Amniotic epithelial cell (primary cell): ENCODE data around the gene TMEM273.

Experiments used
- DNase-seq: peaks from one replicate; pipeline ENCODE4 v3.0.0-alpha.2; 2010; ENCODE audit warnings: low read depth

The TMEM273 gene

GRCh38 chr10:49162761-49163310 lies 25.4 kb downstream of the TMEM273 start:
- no peak for DNase-seq

DNA sequence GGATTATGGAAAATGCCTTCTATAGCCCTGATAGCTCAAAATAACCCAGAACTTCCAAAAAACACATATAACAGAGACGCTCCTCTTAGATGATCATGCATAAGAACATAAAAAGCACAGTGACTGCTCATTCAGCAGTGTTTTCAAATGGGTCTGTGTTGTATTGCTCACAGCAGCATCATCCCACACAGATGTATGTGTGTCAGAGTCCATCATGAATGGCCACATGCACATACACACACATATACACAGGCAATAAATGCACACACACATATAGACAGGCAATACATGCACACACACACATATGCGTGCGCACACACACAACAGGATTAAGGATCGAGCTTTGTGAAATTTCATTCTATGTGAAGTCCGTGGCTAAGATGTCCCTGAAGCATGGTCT lies 26.1 kb downstream of the TMEM273 start:
- no peak for DNase-seq

GRCh38 chr10:49161411-49161997 lies 26.7 kb downstream of the TMEM273 start:
- DNase-seq, result peak; percentile 7

DNA sequence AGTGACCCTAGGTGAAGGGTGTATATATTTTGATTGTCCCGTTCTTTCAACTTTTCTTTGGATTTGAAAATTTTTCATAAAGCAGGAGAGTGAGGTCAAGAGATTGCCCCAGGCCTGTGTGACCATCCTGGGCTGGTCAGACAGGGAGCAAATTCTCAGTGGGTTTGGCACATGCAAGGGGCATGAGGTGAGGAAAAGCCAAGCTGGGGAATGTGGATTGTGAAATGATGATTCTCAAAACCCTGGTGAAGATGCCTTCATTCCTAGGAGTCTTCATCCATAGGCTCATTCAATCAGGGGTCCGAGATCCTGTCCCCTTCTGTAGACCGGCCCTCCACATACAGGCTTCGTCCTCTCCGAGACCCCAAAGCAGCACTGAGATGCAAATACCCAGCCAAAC lies 27.4 kb downstream of the TMEM273 start:
- DNase-seq, result no peak

GRCh38 chr10:49160110-49160509 lies 28.1 kb downstream of the TMEM273 start:
- no peak for DNase-seq

GRCh38 chr10:49158915-49159314 lies 29.3 kb downstream of the TMEM273 start:
- no peak for DNase-seq

GRCh38 chr10:49158404-49158803 lies 29.8 kb downstream of the TMEM273 start:
- DNase-seq, result no peak

- DNase-seq, result no peak
Measured at GRCh38 chr10:49157229-49157628, 31.0 kb downstream of the TMEM273 start.

- DNase-seq, result no peak
Measured at GRCh38 chr10:49154641-49155040, 33.5 kb downstream of the TMEM273 start.

GRCh38 chr10:49153971-49154370 lies 34.2 kb downstream of the TMEM273 start:
- DNase-seq, result peak; percentile 45

DNA sequence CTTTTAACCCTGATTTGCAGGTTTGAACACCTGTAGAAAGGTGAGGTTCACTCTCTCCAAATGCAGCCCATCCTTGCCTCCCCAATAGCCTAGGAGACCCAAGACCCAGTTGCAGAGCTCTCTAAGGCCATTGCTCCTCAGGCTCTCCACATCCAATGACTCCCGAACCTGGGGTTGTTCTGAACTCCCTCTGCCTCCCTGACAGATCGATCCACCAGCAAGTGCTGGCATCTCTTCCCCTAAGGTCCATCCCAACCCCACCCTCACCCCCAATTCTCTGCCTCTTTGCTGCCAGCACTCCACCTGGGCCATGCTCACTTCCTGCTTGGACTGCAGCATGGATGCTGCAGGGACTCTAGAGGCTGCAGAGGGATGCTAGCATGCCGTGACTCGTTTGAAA lies 35.1 kb downstream of the TMEM273 start:
- no peak for DNase-seq

DNA sequence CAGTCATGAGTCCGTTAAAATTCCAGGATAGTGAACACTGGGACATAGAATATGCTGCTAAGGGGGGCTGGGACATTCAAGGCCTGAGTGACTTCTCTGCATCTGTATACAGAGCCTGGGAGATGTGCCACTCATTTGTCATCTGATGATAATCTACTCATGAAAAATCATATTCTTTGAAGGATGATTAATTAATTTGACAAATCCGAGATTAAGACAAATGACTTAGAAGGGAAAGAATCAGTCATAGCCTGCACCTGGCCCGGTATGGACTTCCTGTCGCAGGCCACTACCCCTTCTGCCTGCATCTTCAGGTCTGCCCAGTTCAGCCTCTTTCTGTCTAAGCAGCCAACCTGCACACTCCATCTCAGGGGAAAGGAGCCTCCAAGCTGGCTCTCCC lies 35.5 kb downstream of the TMEM273 start:
- no peak for DNase-seq

DNA sequence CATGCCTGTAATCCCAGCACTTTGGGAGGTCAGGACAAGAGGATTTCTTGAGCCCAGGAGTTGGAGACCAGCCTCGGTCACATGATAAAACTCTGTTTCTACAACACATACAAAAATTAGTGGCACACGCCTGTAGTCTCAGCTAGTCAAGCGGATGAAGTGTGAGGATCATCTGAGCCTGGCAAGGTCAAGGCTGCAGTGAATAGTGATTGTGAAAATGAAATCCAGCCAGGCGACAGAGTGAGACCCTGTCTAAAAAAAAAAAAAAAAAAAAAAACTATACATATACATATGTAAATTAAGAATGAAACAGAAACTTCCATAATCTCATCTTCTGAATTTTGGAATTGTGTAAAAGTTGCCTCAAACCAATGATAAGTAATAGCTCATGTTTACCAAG lies 36.2 kb downstream of the TMEM273 start:
- no peak for DNase-seq

- DNase-seq, result no peak
Measured at GRCh38 chr10:49151481-49151880, 36.7 kb downstream of the TMEM273 start.

DNA sequence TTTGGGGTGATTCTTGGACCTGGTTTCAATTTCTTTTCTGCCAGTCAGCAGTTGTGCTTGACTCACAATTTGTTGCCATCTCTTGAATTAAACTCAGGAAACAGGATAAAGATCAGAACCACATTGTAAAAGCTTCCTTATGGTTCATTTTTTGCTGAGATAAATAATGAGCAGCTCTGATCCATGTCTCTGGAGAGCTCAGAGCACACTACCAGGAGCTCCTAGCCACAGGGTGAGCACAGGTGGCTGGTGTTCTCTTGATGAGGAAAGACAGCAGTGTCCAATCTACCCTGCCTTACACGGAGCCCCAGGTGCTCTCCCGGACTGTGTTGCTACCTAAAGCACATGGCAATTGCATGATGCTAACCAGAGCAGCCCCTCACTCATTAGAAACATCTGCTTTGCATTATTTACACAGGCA lies 37.2 kb downstream of the TMEM273 start:
- DNase-seq, result no peak

DNA sequence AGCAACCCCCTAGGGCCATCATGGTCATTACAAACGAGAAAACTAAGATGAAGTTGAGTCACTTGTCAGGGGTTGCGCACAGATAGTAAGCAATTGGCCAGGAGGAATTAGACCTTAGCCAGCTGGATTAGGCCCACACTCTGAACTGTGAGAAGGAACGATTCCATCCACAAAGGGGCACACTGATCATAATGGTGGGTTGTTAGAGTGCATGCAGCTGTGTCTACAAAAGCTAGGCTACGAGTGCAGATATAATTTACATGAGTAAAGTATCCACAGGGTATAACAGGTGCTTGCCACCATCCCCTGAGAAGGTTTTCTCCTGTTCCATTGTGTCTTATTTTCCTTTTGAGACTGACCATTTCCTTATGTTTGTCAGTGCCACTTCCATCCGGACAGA lies 37.8 kb downstream of the TMEM273 start:
- DNase-seq, result no peak

DNA sequence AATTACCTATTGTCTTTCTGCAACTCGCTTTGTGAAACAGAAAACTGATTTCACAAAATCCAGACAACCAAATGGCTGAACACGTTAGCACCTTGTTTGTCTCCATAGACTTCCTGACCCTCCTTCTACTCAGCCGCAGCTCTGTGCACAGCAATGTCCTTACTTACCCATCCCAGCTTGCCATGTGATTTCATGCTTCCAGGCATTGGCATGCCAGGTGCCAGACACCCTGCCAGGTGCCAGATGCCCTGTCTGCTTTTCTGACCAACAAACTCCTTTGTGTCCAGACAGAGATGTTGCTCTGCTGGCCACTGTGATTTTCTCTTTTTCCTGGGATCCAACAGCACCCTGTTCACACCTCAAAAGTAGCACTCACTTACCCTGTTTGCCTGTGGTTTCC lies 38.3 kb downstream of the TMEM273 start:
- no peak for DNase-seq

DNA sequence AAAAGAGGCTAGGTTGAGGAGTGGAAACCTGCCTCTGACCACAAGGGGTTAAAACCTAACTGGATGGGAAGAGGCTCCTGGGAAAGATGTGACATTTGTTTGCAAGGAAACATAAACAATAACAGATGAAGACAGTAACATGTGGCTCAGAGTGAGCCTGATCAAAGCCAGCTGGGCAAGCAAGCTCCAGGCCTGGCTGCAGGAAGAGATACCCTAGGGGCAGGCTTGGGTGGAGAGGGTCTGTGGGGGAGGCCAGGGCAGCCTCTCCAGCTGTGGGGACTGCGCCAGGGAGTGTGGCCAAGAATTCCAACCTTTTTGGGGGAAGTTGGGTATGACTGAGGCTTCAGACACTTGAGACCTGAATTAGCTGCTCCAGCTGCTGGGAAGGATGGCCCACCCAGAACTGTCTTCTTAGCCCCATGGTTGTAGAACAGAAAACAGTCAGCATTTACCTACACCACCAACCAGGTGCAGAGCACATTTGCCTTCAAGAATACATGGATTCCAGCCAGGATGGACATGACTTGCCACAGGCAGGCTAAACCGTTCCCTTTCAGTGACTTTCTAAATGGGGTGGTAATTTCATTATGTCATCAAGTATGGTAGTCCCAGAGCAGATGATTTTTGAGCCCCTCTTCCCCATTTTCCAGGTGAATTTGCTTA lies 44.0 kb downstream of the TMEM273 start:
- no peak for DNase-seq

DNA sequence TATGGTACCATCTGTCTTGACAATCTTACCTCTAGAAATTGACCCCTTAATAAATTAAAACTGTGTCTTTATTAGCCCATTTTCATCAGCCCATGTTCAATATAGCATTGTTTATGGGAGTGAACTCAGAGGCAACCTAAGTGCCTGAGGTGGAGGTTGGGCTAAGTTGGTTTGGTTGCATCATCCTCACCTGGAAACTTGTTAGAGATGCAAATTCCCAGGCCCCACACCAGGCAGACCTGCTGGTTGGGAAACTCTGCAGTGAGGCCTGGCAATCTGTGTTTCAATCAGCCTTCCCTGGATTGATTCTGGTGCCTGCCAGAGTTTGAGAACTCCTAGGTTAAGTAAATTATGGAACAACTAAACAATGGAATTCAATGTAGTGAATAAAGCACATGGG lies 44.9 kb downstream of the TMEM273 start:
- no peak for DNase-seq

GRCh38 chr10:49141541-49142332 lies 46.5 kb downstream of the TMEM273 start:
- DNase-seq, result no peak

DNA sequence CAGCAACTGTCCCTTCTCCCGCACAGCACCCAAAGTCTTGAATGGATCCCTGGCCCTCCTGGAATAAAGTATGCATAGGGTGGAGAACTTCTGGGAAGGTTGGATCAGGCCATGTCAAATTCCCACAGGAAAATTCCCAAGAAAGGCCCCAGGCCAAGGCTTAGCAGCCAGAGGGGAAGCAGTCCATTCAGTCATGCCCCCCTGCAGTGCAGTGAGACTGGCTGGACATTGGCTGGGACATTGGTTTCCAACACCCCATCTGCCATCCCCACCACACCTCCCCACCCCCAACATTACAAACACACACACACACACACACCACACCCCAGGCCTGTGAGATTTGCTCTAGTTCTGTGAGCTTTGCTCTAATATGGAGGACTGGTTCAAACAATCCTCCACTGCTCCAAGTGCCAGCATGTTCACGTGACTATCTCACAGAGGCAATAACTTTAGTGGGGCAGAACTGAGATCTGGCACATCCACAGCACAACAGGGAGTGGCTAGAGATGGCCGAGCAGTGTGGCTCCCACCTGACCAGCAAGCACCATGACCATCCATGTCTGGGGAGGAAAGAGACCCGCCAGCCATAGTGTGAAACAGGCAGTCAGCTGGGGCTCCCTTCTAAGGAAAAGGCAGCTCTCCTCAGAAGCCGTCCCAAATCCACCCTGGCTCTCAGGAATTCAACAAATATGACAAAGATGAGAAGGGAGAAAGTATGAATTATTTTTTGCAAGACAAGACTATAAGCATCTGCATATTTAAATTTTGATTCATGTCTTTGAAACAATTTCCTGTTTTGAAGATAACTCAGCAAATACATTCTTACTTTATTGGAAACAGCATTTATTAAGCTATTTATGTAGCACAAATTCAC lies 47.6 kb downstream of the TMEM273 start:
- DNase-seq, result no peak

DNA sequence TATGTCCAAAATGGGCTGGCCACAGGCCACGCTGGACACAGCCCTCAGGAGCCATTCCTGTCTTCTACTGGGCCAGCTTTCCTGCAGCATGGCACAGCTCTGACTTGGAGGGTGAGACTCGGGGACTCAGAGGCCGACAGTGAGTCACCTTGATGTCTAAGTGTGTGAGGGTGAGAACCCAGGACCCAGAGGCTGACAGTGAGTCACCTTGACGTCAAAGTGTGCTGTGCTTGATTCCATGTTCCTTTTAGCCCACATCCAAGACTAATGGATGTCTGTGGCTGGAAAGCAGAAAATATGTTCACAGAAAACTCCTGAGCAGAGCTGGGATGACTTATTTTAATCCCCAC lies 48.4 kb downstream of the TMEM273 start:
- peak; percentile 86 for DNase-seq
